Hepatocyte (in vitro differentiated cells): ENCODE data around the gene BRCA1. TPM values are rescaled to one million over a fixed set of nuclear protein-coding genes. Genes with fewer than 3 reads are reported as not detected.

Experiments used
- DNase-seq: peaks from one replicate; pipeline ENCODE4 v3.0.0-alpha.2; 2016; ENCODE audit warnings: low spot score
- H2AFZ ChIP-seq: fragments of 200-600 bp; sonication (generic); 2 replicates; pipeline ENCODE4 v1.6.0; 2016; ENCODE audit warnings: antibody characterized with exemption, mild to moderate bottlenecking
- H3K27ac ChIP-seq: fragments of 200-600 bp; sonication (generic); 2 replicates; pipeline ENCODE4 v1.5.1; 2016; ENCODE audit warnings: mild to moderate bottlenecking
- H3K27me3 ChIP-seq: fragments of 200-600 bp; sonication (generic); 2 replicates; pipeline ENCODE4 v1.6.1; 2016
- H3K36me3 ChIP-seq: fragments of 200-600 bp; sonication (generic); replicated peaks from 2 replicates; pipeline ENCODE4 v1.5.1; 2016; ENCODE audit warnings: low read depth; ENCODE audit not compliant: insufficient read depth
- H3K4me1 ChIP-seq: fragments of 200-600 bp; sonication (generic); 2 replicates; pipeline ENCODE4 v1.5.1; 2016; ENCODE audit warnings: mild to moderate bottlenecking, moderate library complexity; ENCODE audit not compliant: insufficient read depth
- H3K4me2 ChIP-seq: fragments of 200-600 bp; sonication (generic); 2 replicates; pipeline ENCODE4 v1.6.0; 2016
- H3K4me3 ChIP-seq: fragments of 200-600 bp; sonication (generic); 2 replicates; pipeline ENCODE4 v1.5.1; 2016; ENCODE audit warnings: mild to moderate bottlenecking
- H3K79me2 ChIP-seq: fragments of 200-600 bp; sonication (generic); 2 replicates; pipeline ENCODE4 v1.6.0; 2017; ENCODE audit warnings: mild to moderate bottlenecking
- H3K9me2 ChIP-seq: fragments of 200-600 bp; sonication (generic); replicated peaks from 2 replicates; pipeline ENCODE4 v1.6.0; 2017; ENCODE audit warnings: mild to moderate bottlenecking; ENCODE audit not compliant: insufficient read depth
- H3K9me3 ChIP-seq: fragments of 200-600 bp; sonication (generic); 2 replicates; pipeline ENCODE4 v1.5.1; 2016; ENCODE audit warnings: low read depth, mild to moderate bottlenecking
- H4K20me1 ChIP-seq: fragments of 200-600 bp; sonication (generic); 2 replicates; pipeline ENCODE4 v1.6.0; 2016; ENCODE audit warnings: mild to moderate bottlenecking; ENCODE audit not compliant: insufficient read depth, poor library complexity, severe bottlenecking
- CTCF ChIP-seq: fragments of 200-600 bp; sonication (generic); IDR thresholded peaks from 2 replicates; pipeline ENCODE4 v1.5.1; 2016; ENCODE audit warnings: antibody characterized with exemption, mild to moderate bottlenecking; ENCODE audit not compliant: poor library complexity
- EZH2 ChIP-seq: fragments of 200-600 bp; sonication (generic); IDR thresholded peaks from 2 replicates; pipeline ENCODE4 v1.6.1; 2016; ENCODE audit warnings: antibody characterized with exemption, mild to moderate bottlenecking, borderline replicate concordance
- EZH2phosphoT487 ChIP-seq: fragments of 200-600 bp; sonication (generic); IDR thresholded peaks from one replicate; pipeline ENCODE4 v1.6.1; 2018; ENCODE audit warnings: antibody characterized with exemption, mild to moderate bottlenecking, low read depth, moderate library complexity; ENCODE audit not compliant: unreplicated experiment, severe bottlenecking
- WGBS: methylation state at CpG from one replicate; pipeline ENCODE4 v1.1.6; 2016; ENCODE audit warnings: low lambda C conversion rate; ENCODE audit errors: missing lambda C conversion rate; 5-methylcytosine and 5-hydroxymethylcytosine counted together
- polyA plus RNA-seq: library from polyadenylated mRNA; unstranded; fragments of >200 nt; fragmentation: Nextera tagmentation; extraction: Ambion mirVana; gene quantifications from 2 replicates; pipeline ENCODE4 v1.2.1, GENCODE V29; 2016
- total RNA-seq: library from RNA; depleted of rRNA; stranded (reverse); fragments of >200 nt; gene quantifications from 2 replicates; pipeline ENCODE4 v1.2.3, GENCODE V29; 2014

BRCA1 gene
- total and polyA plus RNA-seq, 2 experiments from 2014 or later: 7.0 to 8.0 TPM

- Histone ChIP-seq H3K9me2 (no peaks in the 10 kb centered on the region), H3K4me3 (no peak overlapping the region), H2AFZ (no peak overlapping the region), H3K4me2 (no peak overlapping the region), H3K36me3 (no peaks in the 10 kb centered on the region), H3K4me1 (no peaks in the 10 kb centered on the region), H3K27ac (no peak overlapping the region), H4K20me1 (no peaks in the 10 kb centered on the region), H3K79me2 (peaks cover 3% of the 10 kb centered on the region), H3K9me3 (no peaks in the 10 kb centered on the region), H3K27me3 (no peaks in the 10 kb centered on the region)
- 75% methylated on average over 14 of the region's 14 CpGs for WGBS
- TF ChIP-seq EZH2: no peak
- TF ChIP-seq CTCF: no peak
- TF ChIP-seq EZH2phosphoT487: no peak
- no peak for DNase-seq
Observed at GRCh38 chr17:43118679-43119615, 6.2 kb downstream of the BRCA1 start.

- Histone ChIP-seq H3K4me3 (no peak overlapping the region), H2AFZ (no peak overlapping the region), H4K20me1 (no peaks in the 10 kb centered on the region), H3K36me3 (no peaks in the 10 kb centered on the region), H3K9me3 (no peaks in the 10 kb centered on the region), H3K27ac (peak overlapping the region; percentile 31), H3K4me1 (no peaks in the 10 kb centered on the region), H3K4me2 (no peak overlapping the region), H3K79me2 (no peaks in the 10 kb centered on the region), H3K9me2 (no peaks in the 10 kb centered on the region), H3K27me3 (no peaks in the 10 kb centered on the region)
- TF ChIP-seq EZH2phosphoT487 (no peak), EZH2 (no peak), CTCF (no peak)
- peak; percentile 27 for DNase-seq
- 36% methylated on average over 2 of the region's 2 CpGs for WGBS
Observed at GRCh38 chr17:43114151-43114552, 11.0 kb downstream of the BRCA1 start.

- no peaks in the 10 kb centered on the region for H3K79me2 ChIP-seq
- H3K9me2 ChIP-seq: no peaks in the 10 kb centered on the region
- no peak overlapping the region for H3K4me3 ChIP-seq
- H4K20me1 ChIP-seq: no peaks in the 10 kb centered on the region
- H3K4me1 ChIP-seq: no peaks in the 10 kb centered on the region
- no peak overlapping the region for H2AFZ ChIP-seq
- no peak overlapping the region for H3K27ac ChIP-seq
- no peaks in the 10 kb centered on the region for H3K36me3 ChIP-seq
- DNase-seq: no peak
- no peaks in the 10 kb centered on the region for H3K9me3 ChIP-seq
- H3K27me3 ChIP-seq: no peaks in the 10 kb centered on the region
- WGBS: 93% methylated on average over 1 of the region's 1 CpG
- no peak for TF ChIP-seq CTCF
- no peak for TF ChIP-seq EZH2
- no peak for TF ChIP-seq EZH2phosphoT487
- no peak overlapping the region for H3K4me2 ChIP-seq
Observed at GRCh38 chr17:43106552-43106951, 18.6 kb downstream of the BRCA1 start.
